SK-N-SH (cell line): ENCODE results near the gene IRGQ. TPM values are rescaled to one million over a fixed set of nuclear protein-coding genes. Genes with fewer than 3 reads are reported as not detected.

Experiments
- CTCF ChIA-PET: fragments of 300-600, 350-600 bp; formaldehyde crosslinking; extraction: SDS; loops from one replicate; lab custom pipeline; 2021; lab: Yijun Ruan, JAX
- POLR2A ChIA-PET: fragments of 350-600 bp; sonication (Branson Sonifier 250); formaldehyde crosslinking; extraction: SDS; loops from one replicate; lab custom pipeline; 2020; ENCODE audit warnings: antibody characterized with exemption, inconsistent platforms; lab: Yijun Ruan, JAX
- DNase-seq: peaks from one replicate; pipeline ENCODE4 v3.0.0; 2012
- H2AFZ ChIP-seq: fragments of 200-600 bp; sonication (generic); 2 replicates; pipeline ENCODE4 v1.8.1; 2016; ENCODE audit warnings: antibody characterized with exemption, mild to moderate bottlenecking, low read depth
- H3F3A ChIP-seq: fragments of 200-600 bp; sonication (generic); replicated peaks from 2 replicates; pipeline ENCODE3; 2016; ENCODE audit warnings: antibody characterized with exemption, mild to moderate bottlenecking; ENCODE audit not compliant: insufficient read depth
- H3K27ac ChIP-seq, 2 experiments: fragments of 200-500 bp in 1 of 2; fragments of 200-600 bp in 1 of 2; sonication (Bioruptor generic) in 1 of 2; sonication (generic), shearing (Covaris generic) in 1 of 2; 2 replicates each; pipeline versions ENCODE4 v1.5.1 to v1.6.1; 2014 to 2016; ENCODE audit warnings: low read depth in 2 of 2, inconsistent platforms in 1 of 2, low read length in 1 of 2, mild to moderate bottlenecking in 1 of 2, mixed read lengths in 1 of 2
- H3K27me3 ChIP-seq: fragments of 200-600 bp; sonication (generic), shearing (Covaris generic); 2 replicates; pipeline ENCODE4 v1.6.1; 2016; ENCODE audit warnings: mixed run types; ENCODE audit not compliant: insufficient read depth
- H3K36me3 ChIP-seq, 2 experiments: fragments of 200-500 bp in 1 of 2; fragments of 200-600 bp in 1 of 2; sonication (Bioruptor generic) in 1 of 2; sonication (generic) in 1 of 2; replicated peaks in 1 of 2; 2 replicates each; pipeline versions ENCODE3 to v1.5.1; 2014 to 2016; ENCODE audit warnings: low read length in 1 of 2, mild to moderate bottlenecking in 1 of 2; ENCODE audit not compliant: insufficient read depth in 2 of 2, control insufficient read depth in 1 of 2
- H3K4me1 ChIP-seq, 2 experiments: fragments of 200-500 bp in 1 of 2; fragments of 200-600 bp in 1 of 2; sonication (Bioruptor generic) in 1 of 2; sonication (generic), shearing (Covaris generic) in 1 of 2; 2 replicates each; pipeline versions ENCODE4 v1.5.1 to v1.6.1; 2014 to 2016; ENCODE audit warnings: low read depth in 1 of 2, low read length in 1 of 2, mixed run types in 1 of 2; ENCODE audit not compliant: insufficient read depth in 2 of 2, control insufficient read depth in 1 of 2
- H3K4me2 ChIP-seq: fragments of 200-600 bp; sonication (generic), shearing (Covaris generic); 2 replicates; pipeline ENCODE4 v1.6.1; 2017; ENCODE audit warnings: mixed run types
- H3K4me3 ChIP-seq, 2 experiments: fragments of 200-500 bp in 1 of 2; fragments of 200-600 bp in 1 of 2; sonication (Bioruptor generic) in 1 of 2; sonication (generic), shearing (Covaris generic) in 1 of 2; 2 replicates each; pipeline versions ENCODE4 v1.5.1 to v1.8.1; 2014 to 2016; ENCODE audit warnings: low read depth in 2 of 2, inconsistent platforms in 1 of 2, low read length in 1 of 2, mild to moderate bottlenecking in 1 of 2, mixed read lengths in 1 of 2, moderate library complexity in 1 of 2
- H3K79me2 ChIP-seq: fragments of 200-600 bp; sonication (generic); 2 replicates; pipeline ENCODE4 v1.8.1; 2017; ENCODE audit warnings: mild to moderate bottlenecking; ENCODE audit not compliant: insufficient read depth
- H3K9ac ChIP-seq: fragments of 200-600 bp; sonication (generic); 2 replicates; pipeline ENCODE4 v1.6.1; 2017; ENCODE audit warnings: mixed run types
- H3K9me2 ChIP-seq: fragments of 200-600 bp; sonication (generic); 2 replicates; pipeline ENCODE4 v1.6.1; 2017; ENCODE audit warnings: mixed run types
- H3K9me3 ChIP-seq: fragments of 200-600 bp; sonication (generic); 2 replicates; pipeline ENCODE4 v1.6.1; 2017; ENCODE audit warnings: mixed run types, mild to moderate bottlenecking, moderate library complexity
- H4K20me1 ChIP-seq: fragments of 200-600 bp; sonication (generic); 2 replicates; pipeline ENCODE4 v1.6.1; 2017; ENCODE audit warnings: mild to moderate bottlenecking, mixed run types; ENCODE audit not compliant: insufficient read depth
- JUND ChIP-seq: IDR thresholded peaks from 2 replicates; pipeline ENCODE4 v1.4.0; 2012
- NRF1 ChIP-seq: IDR thresholded peaks from 2 replicates; pipeline ENCODE4 v1.6.1; 2012; ENCODE audit warnings: low read depth, mild to moderate bottlenecking, low read length
- POLR2AphosphoS5 ChIP-seq: IDR thresholded peaks from 2 replicates; pipeline ENCODE4 v1.6.1; 2012; ENCODE audit warnings: low read depth, low read length
- RAD21 ChIP-seq: IDR thresholded peaks from 2 replicates; pipeline ENCODE4 v1.6.1; 2012; ENCODE audit warnings: mild to moderate bottlenecking, low read length
- RCOR1 ChIP-seq: fragments of 150-350 bp; IDR thresholded peaks from 2 replicates; pipeline ENCODE4 v1.6.1; 2017; ENCODE audit warnings: antibody characterized with exemption, low read length
- SIN3A ChIP-seq: IDR thresholded peaks from 2 replicates; pipeline ENCODE4 v1.6.1; 2012; ENCODE audit warnings: low read depth, mild to moderate bottlenecking, low read length, moderate library complexity, borderline replicate concordance
- TEAD4 ChIP-seq: IDR thresholded peaks from 2 replicates; pipeline ENCODE4 v1.4.0; 2012; ENCODE audit warnings: mild to moderate bottlenecking, borderline replicate concordance; ENCODE audit not compliant: insufficient read depth
- YY1 ChIP-seq: IDR thresholded peaks from 2 replicates; pipeline ENCODE4 v1.4.0; 2012; ENCODE audit warnings: low read depth, mild to moderate bottlenecking
- WGBS: methylation state at CpG from one replicate; pipeline ENCODE4 v1.1.6; 2017; ENCODE audit warnings: low lambda C conversion rate; 5-methylcytosine and 5-hydroxymethylcytosine counted together
- polyA plus RNA-seq, 3 experiments: library from polyadenylated mRNA; depleted of rRNA; stranded (reverse); fragments of >200 nt; gene quantifications; 2 replicates each; pipeline ENCODE4 v1.2.3, GENCODE V29; 2012
- TF ChIP-seq, protein P1 (sequence below): IDR thresholded peaks from 2 replicates; pipeline ENCODE4 v1.4.0; 2012; ENCODE audit warnings: low read depth, borderline replicate concordance
- TF ChIP-seq, protein P2 (sequence below): fragments of 150-350 bp; IDR thresholded peaks from 2 replicates; pipeline ENCODE4 v1.6.1; 2016; ENCODE audit warnings: mild to moderate bottlenecking, low read depth, low read length
- TF ChIP-seq, protein P3 (sequence below): IDR thresholded peaks from 2 replicates; pipeline ENCODE4 v1.4.0; 2012; ENCODE audit warnings: low read depth, borderline replicate concordance
- TF ChIP-seq, protein P4 (sequence below): IDR thresholded peaks from 2 replicates; pipeline ENCODE4; 2012

IRGQ gene
- polyA plus RNA-seq, 1 of the 3 experiments (the other 2 are of a cell fraction) = 8.4 TPM

DNA sequence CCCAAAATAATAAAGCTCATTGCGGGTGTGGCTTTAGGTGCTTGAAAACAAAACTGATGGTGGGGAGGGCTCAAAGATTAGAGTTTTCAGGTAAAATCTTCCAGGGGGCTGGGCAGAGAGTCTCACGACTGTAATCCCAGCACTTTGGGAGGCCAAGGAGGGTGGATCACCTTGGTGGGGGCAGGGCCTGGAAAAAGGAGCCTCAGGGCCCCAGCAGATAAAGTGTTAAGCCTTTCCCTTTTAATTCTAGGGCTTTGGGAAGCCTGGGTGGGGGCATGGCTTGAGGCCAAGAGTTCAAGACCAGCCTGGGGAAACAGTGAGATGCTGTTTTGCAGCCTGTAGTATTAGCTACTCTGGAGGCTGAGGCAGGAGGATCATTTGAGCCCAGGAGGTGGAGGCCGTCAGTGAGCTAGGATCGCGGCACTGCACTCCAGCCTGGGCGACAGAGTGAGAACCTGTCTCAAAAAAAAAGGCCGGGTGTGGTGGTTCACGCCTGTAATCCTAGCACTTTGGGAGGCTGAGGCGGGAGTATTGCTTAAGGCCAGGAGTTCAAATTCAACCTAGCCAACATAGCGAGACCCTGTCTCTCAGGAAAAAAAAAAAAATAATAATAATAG lies 1.7 kb downstream of the IRGQ start (continued):
- TF ChIP-seq, protein P1, sequence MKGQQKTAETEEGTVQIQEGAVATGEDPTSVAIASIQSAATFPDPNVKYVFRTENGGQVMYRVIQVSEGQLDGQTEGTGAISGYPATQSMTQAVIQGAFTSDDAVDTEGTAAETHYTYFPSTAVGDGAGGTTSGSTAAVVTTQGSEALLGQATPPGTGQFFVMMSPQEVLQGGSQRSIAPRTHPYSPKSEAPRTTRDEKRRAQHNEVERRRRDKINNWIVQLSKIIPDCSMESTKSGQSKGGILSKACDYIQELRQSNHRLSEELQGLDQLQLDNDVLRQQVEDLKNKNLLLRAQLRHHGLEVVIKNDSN = no peak
- no peak for TF ChIP-seq NRF1
- TF ChIP-seq, protein P2, sequence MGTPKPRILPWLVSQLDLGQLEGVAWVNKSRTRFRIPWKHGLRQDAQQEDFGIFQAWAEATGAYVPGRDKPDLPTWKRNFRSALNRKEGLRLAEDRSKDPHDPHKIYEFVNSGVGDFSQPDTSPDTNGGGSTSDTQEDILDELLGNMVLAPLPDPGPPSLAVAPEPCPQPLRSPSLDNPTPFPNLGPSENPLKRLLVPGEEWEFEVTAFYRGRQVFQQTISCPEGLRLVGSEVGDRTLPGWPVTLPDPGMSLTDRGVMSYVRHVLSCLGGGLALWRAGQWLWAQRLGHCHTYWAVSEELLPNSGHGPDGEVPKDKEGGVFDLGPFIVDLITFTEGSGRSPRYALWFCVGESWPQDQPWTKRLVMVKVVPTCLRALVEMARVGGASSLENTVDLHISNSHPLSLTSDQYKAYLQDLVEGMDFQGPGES = no peak
- TF ChIP-seq TEAD4 = no peak
- TF ChIP-seq JUND = no peak
- TF ChIP-seq POLR2AphosphoS5 = no peak
- TF ChIP-seq, protein P3, sequence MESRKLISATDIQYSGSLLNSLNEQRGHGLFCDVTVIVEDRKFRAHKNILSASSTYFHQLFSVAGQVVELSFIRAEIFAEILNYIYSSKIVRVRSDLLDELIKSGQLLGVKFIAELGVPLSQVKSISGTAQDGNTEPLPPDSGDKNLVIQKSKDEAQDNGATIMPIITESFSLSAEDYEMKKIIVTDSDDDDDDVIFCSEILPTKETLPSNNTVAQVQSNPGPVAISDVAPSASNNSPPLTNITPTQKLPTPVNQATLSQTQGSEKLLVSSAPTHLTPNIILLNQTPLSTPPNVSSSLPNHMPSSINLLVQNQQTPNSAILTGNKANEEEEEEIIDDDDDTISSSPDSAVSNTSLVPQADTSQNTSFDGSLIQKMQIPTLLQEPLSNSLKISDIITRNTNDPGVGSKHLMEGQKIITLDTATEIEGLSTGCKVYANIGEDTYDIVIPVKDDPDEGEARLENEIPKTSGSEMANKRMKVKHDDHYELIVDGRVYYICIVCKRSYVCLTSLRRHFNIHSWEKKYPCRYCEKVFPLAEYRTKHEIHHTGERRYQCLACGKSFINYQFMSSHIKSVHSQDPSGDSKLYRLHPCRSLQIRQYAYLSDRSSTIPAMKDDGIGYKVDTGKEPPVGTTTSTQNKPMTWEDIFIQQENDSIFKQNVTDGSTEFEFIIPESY = no peak

DNA sequence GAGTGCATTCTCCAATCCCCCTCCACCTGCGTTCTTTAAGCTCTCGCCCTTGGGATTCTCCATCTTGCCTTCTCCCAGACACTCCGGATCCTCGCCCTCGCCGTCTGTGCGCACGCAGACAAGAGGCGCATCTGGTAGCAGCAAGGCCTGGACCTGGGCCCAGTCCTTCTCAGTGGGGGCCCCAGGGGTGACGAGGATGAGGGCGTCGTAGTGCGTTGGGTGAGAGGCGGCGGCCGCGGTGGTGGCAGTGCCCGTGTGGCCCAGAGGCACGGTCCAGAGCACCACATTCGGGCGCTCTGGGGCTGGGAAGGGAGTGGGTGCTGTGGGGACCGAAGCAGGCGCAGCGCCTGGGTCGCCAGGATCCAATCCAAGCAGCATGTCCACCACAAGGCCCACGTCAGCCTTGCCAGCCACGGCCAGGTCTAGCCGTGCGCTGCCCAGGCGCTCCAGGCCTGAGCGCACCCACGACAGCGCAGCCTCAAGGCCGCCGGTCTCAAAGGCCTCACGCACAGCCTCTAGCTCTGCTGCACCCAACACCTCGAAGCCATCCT lies 3.1 kb downstream of the IRGQ start:
- H3K9ac ChIP-seq = no peak overlapping the region
- H3K79me2 ChIP-seq = peaks cover 61% of the 10 kb centered on the region
- H3K4me3 ChIP-seq = no peak overlapping the region
- WGBS = 98% methylated on average over 26 of the region's 37 CpGs
- peaks cover 8 to 21% of the 10 kb centered on the region in 2 experiments; a peak in 2 of 4 replicates for H3K4me1 ChIP-seq
- no peak overlapping the region for H3K27ac ChIP-seq
- peaks cover 9% of the 10 kb centered on the region; the same call in 1 of the 2 replicates for H4K20me1 ChIP-seq
- H3K9me2 ChIP-seq = no peaks in the 10 kb centered on the region
- peaks cover 18 to 36% of the 10 kb centered on the region in 2 experiments for H3K36me3 ChIP-seq
- H3K9me3 ChIP-seq = no peaks in the 10 kb centered on the region
- no peak overlapping the region for H3K4me2 ChIP-seq
- H3K27me3 ChIP-seq = no peaks in the 10 kb centered on the region
- TF ChIP-seq RCOR1 = no peak
- TF ChIP-seq, protein P4, sequence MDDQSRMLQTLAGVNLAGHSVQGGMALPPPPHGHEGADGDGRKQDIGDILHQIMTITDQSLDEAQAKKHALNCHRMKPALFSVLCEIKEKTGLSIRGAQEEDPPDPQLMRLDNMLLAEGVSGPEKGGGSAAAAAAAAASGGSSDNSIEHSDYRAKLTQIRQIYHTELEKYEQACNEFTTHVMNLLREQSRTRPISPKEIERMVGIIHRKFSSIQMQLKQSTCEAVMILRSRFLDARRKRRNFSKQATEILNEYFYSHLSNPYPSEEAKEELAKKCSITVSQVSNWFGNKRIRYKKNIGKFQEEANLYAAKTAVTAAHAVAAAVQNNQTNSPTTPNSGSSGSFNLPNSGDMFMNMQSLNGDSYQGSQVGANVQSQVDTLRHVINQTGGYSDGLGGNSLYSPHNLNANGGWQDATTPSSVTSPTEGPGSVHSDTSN = no peak
- TF ChIP-seq RAD21 = no peak
- no peak for TF ChIP-seq SIN3A
- no peak for TF ChIP-seq YY1
- ChIA-PET POLR2A (no interaction called here), CTCF (interaction anchor here (1.0 to 6.6 kb wide), 5 partner anchors 8 to 160 kb away, joined by 3 to 104 read pairs (median 15); no protein-coding TSS in a partner anchor)
- no peak for DNase-seq
- no peak overlapping the region for H2AFZ ChIP-seq
- peaks cover 12% of the 10 kb centered on the region for H3F3A ChIP-seq
